H1 (cell line): ENCODE data around the gene MAST1. TPM values are rescaled to one million over a fixed set of nuclear protein-coding genes. Genes with fewer than 3 reads are reported as not detected.

Experiments
- CTCF ChIA-PET: fragments of 300-600 bp; sonication (Branson Sonifier 250); formaldehyde crosslinking; loops from one replicate; lab custom pipeline; 2021; ENCODE audit not compliant: partially characterized antibody; lab: Charles Lee
- POLR2A ChIA-PET: fragments of 300-600 bp; sonication (Branson Sonifier 250); formaldehyde crosslinking; loops from one replicate; lab custom pipeline; 2021; ENCODE audit warnings: inconsistent platforms; ENCODE audit not compliant: partially characterized antibody; lab: Charles Lee
- DNase-seq, 2 experiments: peaks; one replicate each; pipeline versions ENCODE4 v3.0.0 to v3.0.0-alpha.2; 2010 to 2022; ENCODE audit warnings: low spot score in 2 of 2, low read depth in 1 of 2, mixed read lengths in 1 of 2
- FAIRE-seq: peaks from 2 replicates; lab custom pipeline; 2011; peaks lifted over from hg19 to GRCh38; lab: Jason Lieb, UNC
- H2AFZ ChIP-seq: 2 replicates; pipeline ENCODE4 v1.8.1; 2012; ENCODE audit warnings: low read length, inconsistent platforms
- H2AK5ac ChIP-seq: 2 replicates; pipeline ENCODE4 v1.6.1; 2013; ENCODE audit warnings: low read depth, low read length
- H2BK120ac ChIP-seq: replicated peaks from 2 replicates; pipeline ENCODE3; 2013; ENCODE audit warnings: low read depth, low read length, inconsistent platforms
- H2BK12ac ChIP-seq: 2 replicates; pipeline ENCODE4 v1.6.1; 2013; ENCODE audit warnings: low read depth, low read length
- H2BK15ac ChIP-seq: 2 replicates; pipeline ENCODE4 v1.6.1; 2013; ENCODE audit warnings: low read length
- H2BK20ac ChIP-seq: 2 replicates; pipeline ENCODE4 v1.6.1; 2013; ENCODE audit warnings: low read length
- H2BK5ac ChIP-seq: 2 replicates; pipeline ENCODE4 v1.6.1; 2013; ENCODE audit warnings: low read depth, low read length
- H3K14ac ChIP-seq: 2 replicates; pipeline ENCODE4 v1.6.1; 2013; ENCODE audit warnings: inconsistent platforms; ENCODE audit not compliant: insufficient read length
- H3K18ac ChIP-seq: 2 replicates; pipeline ENCODE4 v1.6.1; 2013; ENCODE audit warnings: low read length; ENCODE audit errors: extremely low read depth
- H3K23ac ChIP-seq: 2 replicates; pipeline ENCODE4 v1.6.1; 2013; ENCODE audit warnings: inconsistent platforms; ENCODE audit not compliant: insufficient read length
- H3K23me2 ChIP-seq: 2 replicates; pipeline ENCODE4 v1.6.1; 2013; ENCODE audit warnings: low read depth, low read length
- H3K27ac ChIP-seq: 2 replicates; pipeline ENCODE4 v1.6.1; 2011; ENCODE audit warnings: low read depth, low read length, inconsistent platforms
- H3K27me3 ChIP-seq, 4 experiments: replicated peaks in 1 of 4; 1 replicate in 1 of 4; 2 replicates in 3 of 4; pipeline versions ENCODE4 v1.6.1 to v1.8.1; 2011 to 2013; ENCODE audit warnings: low read length in 3 of 4, mild to moderate bottlenecking in 3 of 4, inconsistent platforms in 2 of 4, mixed read lengths in 2 of 4, moderate library complexity in 1 of 4; ENCODE audit not compliant: control insufficient read depth in 3 of 4, insufficient read depth in 3 of 4; ENCODE audit errors: extremely low read depth in 1 of 4
- H3K36me3 ChIP-seq, 4 experiments: 2 replicates each; pipeline versions ENCODE4 v1.6.1 to v1.8.1; 2011 to 2013; ENCODE audit warnings: mild to moderate bottlenecking in 4 of 4, low read length in 3 of 4, moderate library complexity in 2 of 4, control low read depth in 1 of 4, inconsistent platforms in 1 of 4; ENCODE audit not compliant: insufficient read depth in 4 of 4, control insufficient read depth in 2 of 4
- H3K4ac ChIP-seq: replicated peaks from 2 replicates; pipeline ENCODE3; 2013; ENCODE audit warnings: low read length, low read depth, mixed read lengths, inconsistent platforms; ENCODE audit not compliant: insufficient read length
- H3K4me1 ChIP-seq, 4 experiments: replicated peaks in 1 of 4; 1 replicate in 1 of 4; 2 replicates in 3 of 4; pipeline versions ENCODE4 v1.6.1 to v1.8.1; 2011 to 2013; ENCODE audit warnings: low read length in 3 of 4, inconsistent platforms in 2 of 4, mixed read lengths in 1 of 4; ENCODE audit not compliant: insufficient read depth in 4 of 4, control insufficient read depth in 3 of 4
- H3K4me2 ChIP-seq, 2 experiments: 2 replicates each; pipeline versions ENCODE4 v1.6.1 to v1.8.1; 2011 to 2013; ENCODE audit warnings: low read depth in 2 of 2, low read length in 2 of 2, control low read depth in 1 of 2, inconsistent platforms in 1 of 2, mild to moderate bottlenecking in 1 of 2; ENCODE audit not compliant: insufficient read depth in 1 of 2
- H3K4me3 ChIP-seq, 4 experiments: fragments of 200-600, 300-600 bp in 1 of 4; sonication (generic), shearing (Covaris generic), sonication (Bioruptor Twin) in 1 of 4; 2 replicates each; pipeline versions ENCODE4 v1.5.1 to v1.8.1; 2011 to 2016; ENCODE audit warnings: low read length in 4 of 4, low read depth in 3 of 4, control low read depth in 2 of 4, inconsistent platforms in 2 of 4, mild to moderate bottlenecking in 2 of 4, mixed read lengths in 1 of 4, moderate library complexity in 1 of 4; ENCODE audit not compliant: insufficient read depth in 2 of 4; ENCODE audit errors: extremely low read depth in 1 of 4
- H3K56ac ChIP-seq: replicated peaks from 2 replicates; pipeline ENCODE3; 2013; ENCODE audit warnings: low read depth, mild to moderate bottlenecking, mixed read lengths, low read length, inconsistent platforms; ENCODE audit not compliant: insufficient read length
- H3K79me1 ChIP-seq: 2 replicates; pipeline ENCODE4 v1.6.1; 2013; ENCODE audit warnings: low read depth, low read length, control low read depth
- H3K79me2 ChIP-seq, 2 experiments: 2 replicates each; pipeline versions ENCODE4 v1.6.1 to v1.8.1; 2012 to 2013; ENCODE audit warnings: low read length in 2 of 2, mild to moderate bottlenecking in 2 of 2, inconsistent platforms in 1 of 2; ENCODE audit not compliant: insufficient read depth in 2 of 2, control insufficient read depth in 1 of 2
- H3K9ac ChIP-seq, 4 experiments: replicated peaks in 1 of 4; 1 replicate in 1 of 4; 2 replicates in 3 of 4; pipeline versions ENCODE4 v1.6.1 to v1.8.1; 2011 to 2013; ENCODE audit warnings: low read depth in 3 of 4, low read length in 3 of 4, control low read depth in 2 of 4, mild to moderate bottlenecking in 2 of 4, moderate library complexity in 2 of 4, inconsistent platforms in 1 of 4; ENCODE audit errors: extremely low read depth in 1 of 4
- H3K9me3 ChIP-seq, 2 experiments: 2 replicates each; pipeline versions ENCODE4 v1.6.1 to v1.8.1; 2012 to 2013; ENCODE audit warnings: mild to moderate bottlenecking in 2 of 2, moderate library complexity in 2 of 2, control low read depth in 1 of 2, inconsistent platforms in 1 of 2, low read depth in 1 of 2, low read length in 1 of 2, mixed read lengths in 1 of 2; ENCODE audit not compliant: insufficient read depth in 2 of 2
- H4K20me1 ChIP-seq, 2 experiments: replicated peaks in 1 of 2; 2 replicates each; pipeline versions ENCODE3 to v1.8.1; 2011 to 2013; ENCODE audit warnings: inconsistent platforms in 2 of 2, low read length in 2 of 2, mild to moderate bottlenecking in 1 of 2; ENCODE audit not compliant: insufficient read depth in 2 of 2, control insufficient read depth in 1 of 2
- H4K5ac ChIP-seq: 2 replicates; pipeline ENCODE4 v1.6.1; 2013; ENCODE audit warnings: low read length, low read depth, mixed read lengths, inconsistent platforms; ENCODE audit not compliant: insufficient read length
- H4K8ac ChIP-seq: 2 replicates; pipeline ENCODE4 v1.8.0; 2013; ENCODE audit warnings: mild to moderate bottlenecking, moderate library complexity, low read length, inconsistent platforms; ENCODE audit not compliant: insufficient read depth; ENCODE audit errors: extremely low read depth
- H4K91ac ChIP-seq: replicated peaks from 2 replicates; pipeline ENCODE3; 2013; ENCODE audit warnings: low read length, mixed read lengths, inconsistent platforms; ENCODE audit not compliant: insufficient read length
- CBX8 ChIP-seq: fragments of 300-800, 300-1000 bp; sonication (generic); IDR thresholded peaks from 2 replicates; pipeline ENCODE4 v1.7.1; 2016; ENCODE audit warnings: low read depth, low read length, borderline replicate concordance
- POLR2A ChIP-seq, 2 experiments: IDR thresholded peaks; 1 replicate in 1 of 2; 2 replicates in 1 of 2; pipeline ENCODE4 v1.6.1; 2011; ENCODE audit warnings: low read depth in 2 of 2, low read length in 2 of 2, mild to moderate bottlenecking in 2 of 2; ENCODE audit errors: control extremely low read depth in 1 of 2
- SP4 ChIP-seq: IDR thresholded peaks from 2 replicates; pipeline ENCODE4 v1.6.1; 2012; ENCODE audit warnings: low read length, inconsistent platforms
- WGBS, 2 experiments: shearing (Covaris generic) in 1 of 2; methylation state at CpG; one replicate each; pipeline versions ENCODE4 v1.1.6 to v1.1.7; 2013 to 2015; ENCODE audit warnings: low lambda C conversion rate in 2 of 2, mixed read lengths in 2 of 2, inconsistent platforms in 1 of 2, low coverage in 1 of 2, missing lambda C conversion rate in 1 of 2; ENCODE audit not compliant: insufficient replicate concordance in 2 of 2, insufficient coverage in 1 of 2, insufficient read length in 1 of 2; ENCODE audit errors: extremely low coverage in 1 of 2, missing lambda C conversion rate in 1 of 2; 5-methylcytosine and 5-hydroxymethylcytosine counted together
- polyA plus RNA-seq, 7 experiments: library from polyadenylated mRNA; depleted of rRNA in 3 of 7; stranded (reverse) in 5 of 7; unstranded in 2 of 7; fragments of >200 nt in 5 of 7; fragments of 200-250 nt in 2 of 7; gene quantifications; 1 replicate in 5 of 7; 2 replicates in 1 of 7; 4 replicates in 1 of 7; pipeline versions ENCODE4 v1.2.1 to v1.2.3, GENCODE V29; 2011 to 2013; ENCODE audit warnings: missing spikeins in 2 of 7, mixed read lengths in 2 of 7
- total RNA-seq: library from RNA; stranded (reverse); fragmentation: NEBNext Ultra II Directional; extraction: Animal tissue kit (Norgen Biotek cat#: 25700); gene quantifications from 2 replicates; pipeline ENCODE4 v1.2.1, GENCODE V29; 2021

The MAST1 gene
- total and polyA plus RNA-seq, 2 of the 8 experiments (the other 6 are each of a cell fraction or from before 2014, with no cell fraction given): 15.6 to 28.3 TPM

DNA sequence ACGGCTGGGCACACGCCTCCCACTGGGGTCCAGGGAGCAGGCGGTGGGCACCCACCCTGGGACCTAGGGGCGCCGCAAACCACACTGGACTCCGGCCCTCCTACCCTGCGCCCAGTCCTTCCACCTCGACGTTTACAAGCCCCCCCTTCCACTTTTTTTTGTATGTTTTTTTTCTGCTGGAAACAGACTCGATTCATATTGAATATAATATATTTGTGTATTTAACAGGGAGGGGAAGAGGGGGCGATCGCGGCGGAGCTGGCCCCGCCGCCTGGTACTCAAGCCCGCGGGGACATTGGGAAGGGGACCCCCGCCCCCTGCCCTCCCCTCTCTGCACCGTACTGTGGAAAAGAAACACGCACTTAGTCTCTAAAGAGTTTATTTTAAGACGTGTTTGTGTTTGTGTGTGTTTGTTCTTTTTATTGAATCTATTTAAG lies 45.4 kb upstream of the MAST1 start:
- Histone ChIP-seq H3K4me2 (peak overlapping the region; percentile 74 to 97), H4K5ac (no peak overlapping the region), H4K8ac (peak overlapping the region; percentile 87), H3K4me3 (peak overlapping the region; percentile 46 to 71 (median 54)), H4K91ac (peak overlapping the region; percentile 87), H3K79me1 (no peaks in the 10 kb centered on the region), H3K79me2 (no peaks in the 10 kb centered on the region), H3K23ac (no peak overlapping the region), H3K23me2 (peaks cover 29% of the 10 kb centered on the region), H3K27ac (no peak overlapping the region), H3K4ac (peak overlapping the region; percentile 92), H3K18ac (peak overlapping the region; percentile 95; the same call in 1 of the 2 replicates), H2BK5ac (peak overlapping the region; percentile 78; the same call in 1 of the 2 replicates), H3K4me1 (peaks cover 9 to 40% (median 26%) of the 10 kb centered on the region in 4 experiments), H2BK12ac (0 out of 2 replicates have a peak overlapping the region, but pooled peaks have one; percentile 68), H3K56ac (peak overlapping the region; percentile 65), H2BK15ac (0 out of 2 replicates have a peak overlapping the region, but pooled peaks have one; percentile 61), H3K27me3 (peaks cover 0 to 18% (median 13%) of the 10 kb centered on the region in 4 experiments; a peak in 5 of 7 replicates), H4K20me1 (no peaks in the 10 kb centered on the region), H2AFZ (no peak overlapping the region), H2BK120ac (no peak overlapping the region), H3K14ac (no peak overlapping the region), H2BK20ac (no peak overlapping the region), H3K36me3 (no peaks in the 10 kb centered on the region; a peak in 1 of 8 replicates), H3K9ac (peak overlapping the region in 3 of 4 experiments; percentile 45 to 63 (median 61); a peak in 5 of 7 replicates), H2AK5ac (no peak overlapping the region), H3K9me3 (no peaks in the 10 kb centered on the region)
- CTCF ChIA-PET: interaction anchor here (1.3 to 17.9 kb wide), 4 partner anchors 13 to 123 kb away, joined by 3 to 288 read pairs (median 146); a partner anchor contains a TSS
- TF ChIP-seq SP4: no peak
- no peak for TF ChIP-seq CBX8
- peak in 1 of 2 experiments; percentile 71; a peak in 1 of 3 replicates for TF ChIP-seq POLR2A (IDR thresholded peaks at IDR 0.05; ENCODE audit: control extremely low read depth in 1 of 2, low read depth in 2 of 2, low read length in 2 of 2)
- WGBS, 2 experiments: 8% methylated on average over 22 of the region's 22 CpGs; no CpG with 5 or more reads in 1 of the 2 experiments
- POLR2A ChIA-PET: interaction anchor here (0.7 to 15.2 kb wide), 24 partner anchors 7 to 359 kb away, joined by 3 to 317 read pairs (median 4); partner anchors contain the start of genes GET3, HOOK2, PRDX2 and RTBDN
- no peak for DNase-seq
- FAIRE-seq: no peak
